Stimulated activated CD4-positive, alpha-beta T cell treated with anti-CD3 and anti-CD28 coated beads, TNF-alpha, amount 100 ng/mL, for 1 hour (primary cell): ENCODE data around the gene PSMF1.
"Not testable (repeated sequence)": the region's sequence is repeated elsewhere in the genome, so short reads cannot be mapped to it uniquely, and the experiment has no call there.

Experiments used
- DNase-seq, 3 donors: peaks; one replicate each; pipeline ENCODE4 v3.0.0-alpha.2; 2020; ENCODE audit warnings: low read depth in 3 of 3, low spot score in 1 of 3

The PSMF1 gene

DNA sequence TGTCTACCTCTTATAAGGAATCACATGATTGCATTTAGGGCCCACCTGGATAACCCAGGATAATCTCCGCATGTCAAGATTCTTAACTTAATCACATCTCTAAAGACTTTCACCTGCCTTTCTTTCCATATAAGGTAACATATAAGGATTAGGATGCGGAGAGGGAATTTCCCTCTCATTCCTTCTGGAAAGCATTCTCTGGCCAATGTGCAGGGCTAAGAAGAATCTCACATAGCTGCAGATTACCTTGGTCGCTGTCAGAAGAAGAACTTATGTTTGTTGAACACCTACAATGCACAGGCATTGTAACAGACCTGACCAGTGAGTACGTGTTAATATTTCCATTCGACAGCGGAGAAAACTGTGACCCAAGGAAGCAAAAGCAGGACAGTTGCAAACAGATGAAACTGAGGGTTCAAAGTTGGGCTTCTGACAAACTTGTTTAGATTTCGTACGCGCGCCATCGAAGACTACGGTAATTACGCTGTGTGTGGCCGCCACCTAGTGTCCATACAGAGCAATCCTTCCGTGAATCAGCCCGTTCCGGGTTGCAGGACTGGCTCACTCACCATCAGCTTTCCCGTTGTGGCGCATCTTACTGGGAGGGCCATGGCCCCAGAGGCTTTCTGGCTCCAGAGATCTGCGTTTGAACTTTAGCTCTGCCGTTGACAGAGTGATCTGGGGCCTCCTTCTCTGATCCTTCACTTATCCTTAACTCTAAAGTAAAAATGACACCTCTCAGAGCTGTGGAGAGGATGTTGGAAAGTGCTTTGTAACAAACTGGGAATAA lies 94.4 kb downstream of the PSMF1 start:
- peak; percentile 22 to 38 (median 25) for DNase-seq

DNA sequence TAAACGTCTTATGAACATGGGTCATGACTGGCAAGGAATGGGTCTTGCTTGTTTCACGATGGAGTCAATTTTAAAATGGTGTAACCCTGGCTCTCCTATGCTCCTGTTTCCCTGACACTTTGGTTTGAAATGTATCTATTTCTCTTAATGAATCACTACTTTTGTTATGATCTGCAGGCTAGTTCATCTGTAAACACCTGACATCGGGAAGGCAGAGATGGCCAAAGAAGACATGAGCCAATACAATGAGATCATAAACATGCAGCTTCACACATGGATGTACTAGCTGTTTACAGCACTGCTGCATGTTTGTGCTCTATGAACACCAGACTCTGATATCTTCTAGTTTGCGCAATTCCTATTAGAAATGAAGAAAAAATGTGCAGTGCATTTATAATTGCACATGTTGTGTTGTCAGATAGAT lies 96.4 kb downstream of the PSMF1 start:
- no peak for DNase-seq

DNA sequence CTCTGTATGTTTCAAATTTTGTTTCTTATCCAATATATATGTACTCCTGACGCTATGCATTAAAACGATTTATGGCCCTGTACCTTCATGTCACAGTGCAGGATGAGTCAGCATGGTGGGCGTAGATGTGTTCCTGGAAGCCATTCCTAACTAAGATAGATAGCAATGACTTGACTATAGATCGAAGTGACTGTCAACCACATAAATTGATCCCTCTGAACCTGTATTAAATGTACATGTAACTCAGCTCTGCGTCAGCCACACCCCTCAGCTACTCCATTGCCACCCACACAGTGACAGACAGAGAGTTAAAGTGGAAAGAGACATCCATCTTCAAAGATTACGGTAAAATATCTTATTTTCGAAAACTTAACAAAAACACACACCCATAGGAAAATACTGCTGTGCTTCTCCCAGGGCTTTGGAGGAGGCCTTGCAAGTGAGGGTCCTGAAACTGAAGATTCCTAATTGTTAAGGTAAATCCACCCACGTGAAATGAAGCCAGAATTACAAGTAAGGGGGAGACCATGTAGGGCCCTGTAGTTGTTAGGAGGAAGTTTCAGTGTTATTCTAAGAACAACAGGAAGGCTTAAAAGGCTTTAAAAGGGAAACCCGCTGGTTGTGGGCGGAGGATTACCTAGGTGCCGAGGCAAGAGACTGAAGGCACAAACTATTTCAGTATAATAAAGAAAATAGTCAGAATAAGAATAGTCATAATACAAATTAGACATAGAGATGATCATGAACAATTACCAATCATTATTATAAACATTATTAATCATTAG lies 97.2 kb downstream of the PSMF1 start:
- DNase-seq, result peak in 1 of 3 donors; percentile 22

DNA sequence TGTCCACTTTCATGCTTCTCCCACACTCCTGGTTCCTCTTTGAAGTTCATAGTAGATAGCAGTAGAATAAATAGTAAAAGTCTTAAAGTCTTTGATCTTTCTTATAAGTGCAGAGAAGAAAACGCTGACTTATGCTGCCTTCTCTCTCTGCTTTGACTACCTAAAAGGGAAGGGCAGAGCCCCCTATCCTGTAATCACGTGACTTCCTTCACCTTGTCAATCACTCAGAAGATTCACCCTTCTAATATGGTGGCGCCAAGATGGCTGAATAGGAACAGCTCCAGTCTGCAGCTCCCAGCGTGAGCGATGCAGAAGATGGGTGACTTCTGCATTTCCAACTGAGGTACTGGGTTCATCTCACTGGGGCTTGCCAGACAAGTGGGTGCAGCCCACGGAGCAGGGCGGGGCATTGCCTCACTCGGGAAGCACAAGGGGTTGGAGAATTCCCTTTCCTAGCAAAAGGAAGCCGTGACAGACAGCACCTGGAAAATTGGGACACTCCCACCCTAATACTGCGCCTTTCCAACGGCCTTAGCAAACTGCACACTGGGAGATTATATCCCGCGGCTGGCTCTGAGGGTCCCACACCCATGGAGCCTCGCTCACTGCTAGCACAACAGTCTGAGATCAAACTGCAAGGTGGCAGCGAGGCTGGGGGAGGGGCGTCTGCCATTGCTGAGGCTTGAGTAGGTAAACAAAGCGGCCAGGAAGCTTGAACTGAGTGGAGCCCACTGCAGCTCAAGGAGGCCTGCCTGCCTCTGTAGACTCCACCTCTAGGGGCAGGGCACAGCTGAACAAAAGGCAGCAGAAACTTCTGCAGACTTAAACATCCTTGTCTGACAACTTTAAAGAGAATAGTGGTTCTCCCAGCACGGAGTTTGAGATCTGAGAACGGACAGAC lies 98.4 kb downstream of the PSMF1 start:
- not testable (repeated sequence) for DNase-seq
